Measurements from ENCODE around the gene FAM174A.

Gene FAM174A

GRCh38 chr5:100574716-100575115 is 39.5 kb downstream of the FAM174A start:
- TF ChIP-seq CTCF (IDR thresholded peaks at IDR 0.05; ENCODE audit: insufficient read depth, missing control alignments): no peak
- DNase-seq (ENCODE audit: insufficient read length, low spot score) (no peak), FAIRE-seq (no peak)

GRCh38 chr5:100575815-100576214 is 40.6 kb downstream of the FAM174A start:
- FAIRE-seq: no peak
- DNase-seq (ENCODE audit: insufficient read length, low spot score): no peak
- no peak for TF ChIP-seq CTCF (IDR thresholded peaks at IDR 0.05; ENCODE audit: insufficient read depth, missing control alignments)

DNA sequence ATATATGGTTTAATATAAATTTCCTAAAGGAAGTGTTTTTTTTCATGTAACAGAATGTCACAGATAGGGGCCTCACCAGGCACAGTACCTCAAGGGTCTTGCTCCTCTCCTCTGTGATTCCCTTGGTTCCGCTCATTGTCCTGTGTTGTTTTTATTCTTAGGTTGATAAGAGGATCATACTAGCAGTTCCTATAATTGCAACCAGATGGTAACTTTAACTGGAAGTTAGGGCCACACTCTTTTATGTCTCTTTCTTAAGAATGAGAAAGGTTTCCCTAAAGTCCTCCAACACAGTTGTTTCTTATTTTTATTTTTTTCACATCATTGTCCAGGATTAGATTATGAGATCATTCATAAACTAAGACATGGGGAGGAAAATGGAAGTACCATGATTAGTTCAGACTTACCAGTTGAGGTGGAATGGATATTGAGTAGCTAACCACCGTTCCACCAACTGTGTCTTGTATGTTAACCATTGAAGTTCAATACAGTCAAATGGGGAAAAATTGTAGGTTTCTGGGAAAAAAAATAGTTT is 41.1 kb downstream of the FAM174A start:
- TF ChIP-seq CTCF (IDR thresholded peaks at IDR 0.05; ENCODE audit: insufficient read depth, missing control alignments): no peak
- FAIRE-seq (peak; percentile 86), DNase-seq (ENCODE audit: insufficient read length, low spot score) (no peak)

DNA sequence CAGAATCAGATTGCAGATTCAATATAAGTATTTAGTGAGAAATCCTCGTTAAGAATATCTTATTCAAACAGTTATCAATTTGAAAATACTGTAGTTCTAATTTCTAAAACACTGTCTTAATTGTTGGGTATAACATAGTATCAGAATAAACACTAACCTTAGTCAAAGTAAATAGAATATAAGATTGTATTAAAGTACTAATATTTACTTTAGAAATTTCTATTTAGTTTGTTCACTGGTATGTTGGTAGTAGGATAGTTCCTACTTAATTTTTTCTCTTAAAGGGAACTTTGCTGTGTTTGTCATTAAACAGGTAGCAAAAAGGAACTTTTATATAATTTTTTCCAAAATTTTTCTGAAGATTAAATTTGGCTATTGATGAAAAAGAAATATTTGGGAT is 42.3 kb downstream of the FAM174A start:
- FAIRE-seq (no peak), DNase-seq (ENCODE audit: insufficient read length, low spot score) (no peak)
- TF ChIP-seq CTCF (IDR thresholded peaks at IDR 0.05; ENCODE audit: insufficient read depth, missing control alignments): no peak

DNA sequence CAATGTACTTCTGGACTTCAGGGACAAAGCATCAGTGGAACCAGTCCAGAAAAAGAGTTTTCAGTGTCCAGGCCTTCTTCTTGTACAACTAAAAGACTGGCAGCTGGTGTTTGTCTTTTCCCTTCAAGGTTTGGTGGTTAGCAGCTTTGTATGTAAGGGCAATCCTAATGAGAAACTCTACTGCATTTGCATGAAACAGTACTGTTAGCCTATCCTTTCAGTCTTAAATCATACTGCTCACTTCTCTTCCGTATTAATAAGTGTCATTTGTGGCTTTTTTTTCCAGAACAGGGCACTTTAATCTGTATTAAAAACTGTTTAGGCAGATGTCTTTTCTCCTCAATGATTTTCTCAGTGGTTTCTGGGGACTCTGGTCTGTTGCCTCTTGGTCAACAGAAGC is 48.9 kb downstream of the FAM174A start:
- no peak for DNase-seq (ENCODE audit: insufficient read length, low spot score)
- TF ChIP-seq CTCF (IDR thresholded peaks at IDR 0.05; ENCODE audit: insufficient read depth, missing control alignments): no peak
- FAIRE-seq: no peak

- FAIRE-seq: no peak
- TF ChIP-seq CTCF (IDR thresholded peaks at IDR 0.05; ENCODE audit: insufficient read depth, missing control alignments): no peak
- no peak for DNase-seq (ENCODE audit: insufficient read length, low spot score)
Observed at GRCh38 chr5:100584889-100585288, 49.7 kb downstream of the FAM174A start.

GRCh38 chr5:100590867-100591266 is 55.7 kb downstream of the FAM174A start:
- DNase-seq (ENCODE audit: insufficient read length, low spot score): no peak
- FAIRE-seq: no peak

More at GRCh38 chr5:100590867-100591266, 55.7 kb downstream of the FAM174A start:
- no peak for TF ChIP-seq CTCF (IDR thresholded peaks at IDR 0.05; ENCODE audit: insufficient read depth, missing control alignments)

Measured in D721Med (cell line).